ENCODE results near the gene ATP6V0E1. TPM values are rescaled to one million over a fixed set of nuclear protein-coding genes. Genes with fewer than 3 reads are reported as not detected.
"Not testable (repeated sequence)": the region's sequence is repeated elsewhere in the genome, so short reads cannot be mapped to it uniquely, and the experiment has no call there.

Gene ATP6V0E1
- total RNA-seq, 1 donor from 2014 or later, result 121 TPM

GRCh38 chr5:173004447-173004846, 20.9 kb downstream of the ATP6V0E1 start:
- no peak for ATAC-seq

GRCh38 chr5:173010021-173010420, 26.4 kb downstream of the ATP6V0E1 start:
- ATAC-seq, result no peak

- ATAC-seq, result no peak
These were observed 27.2 kb downstream of the ATP6V0E1 start for GRCh38 chr5:173010547-173011464.

GRCh38 chr5:173011566-173011965, 28.0 kb downstream of the ATP6V0E1 start:
- no peak for ATAC-seq

GRCh38 chr5:173012882-173013281, 29.3 kb downstream of the ATP6V0E1 start:
- no peak for ATAC-seq

GRCh38 chr5:173014671-173015070, 31.1 kb downstream of the ATP6V0E1 start:
- no peak for ATAC-seq

- ATAC-seq, result no peak
These were observed 31.6 kb downstream of the ATP6V0E1 start for GRCh38 chr5:173015192-173015591.

GRCh38 chr5:173015598-173016455, 32.3 kb downstream of the ATP6V0E1 start:
- no peak for ATAC-seq

- ATAC-seq, result peak; percentile 37
These were observed 33.1 kb downstream of the ATP6V0E1 start for GRCh38 chr5:173016598-173017046.

GRCh38 chr5:173017087-173017486, 33.5 kb downstream of the ATP6V0E1 start:
- ATAC-seq, result not testable (repeated sequence)

GRCh38 chr5:173018358-173018757, 34.8 kb downstream of the ATP6V0E1 start:
- no peak for ATAC-seq

GRCh38 chr5:173020154-173020581, 36.6 kb downstream of the ATP6V0E1 start:
- ATAC-seq, result no peak

- ATAC-seq, result no peak
These were observed 37.1 kb downstream of the ATP6V0E1 start for GRCh38 chr5:173020643-173021042.

- no peak for ATAC-seq
These were observed 42.1 kb downstream of the ATP6V0E1 start for GRCh38 chr5:173025651-173026050.

- ATAC-seq, result no peak
These were observed 44.3 kb downstream of the ATP6V0E1 start for GRCh38 chr5:173027905-173028304.

- ATAC-seq, result no peak
These were observed 45.3 kb downstream of the ATP6V0E1 start for GRCh38 chr5:173028811-173029327.

GRCh38 chr5:173029499-173029921, 45.9 kb downstream of the ATP6V0E1 start:
- ATAC-seq, result no peak

- ATAC-seq, result not testable (repeated sequence)
These were observed 48.5 kb downstream of the ATP6V0E1 start for GRCh38 chr5:173032096-173032495.

GRCh38 chr5:173032730-173033129, 49.2 kb downstream of the ATP6V0E1 start:
- ATAC-seq, result no peak

- no peak for ATAC-seq
These were observed 50.4 kb downstream of the ATP6V0E1 start for GRCh38 chr5:173033923-173034322.

- ATAC-seq, result no peak
These were observed 52.5 kb downstream of the ATP6V0E1 start for GRCh38 chr5:173035904-173036707.

- no peak for ATAC-seq
These were observed 55.6 kb downstream of the ATP6V0E1 start for GRCh38 chr5:173039188-173039587.
